ENCODE data around the gene MMP24OS. TPM values are rescaled to one million over a fixed set of nuclear protein-coding genes. Genes with fewer than 3 reads are reported as not detected.

Gene MMP24OS
- total RNA-seq, 1 donor from 2014 or later: 94.6 TPM

DNA sequence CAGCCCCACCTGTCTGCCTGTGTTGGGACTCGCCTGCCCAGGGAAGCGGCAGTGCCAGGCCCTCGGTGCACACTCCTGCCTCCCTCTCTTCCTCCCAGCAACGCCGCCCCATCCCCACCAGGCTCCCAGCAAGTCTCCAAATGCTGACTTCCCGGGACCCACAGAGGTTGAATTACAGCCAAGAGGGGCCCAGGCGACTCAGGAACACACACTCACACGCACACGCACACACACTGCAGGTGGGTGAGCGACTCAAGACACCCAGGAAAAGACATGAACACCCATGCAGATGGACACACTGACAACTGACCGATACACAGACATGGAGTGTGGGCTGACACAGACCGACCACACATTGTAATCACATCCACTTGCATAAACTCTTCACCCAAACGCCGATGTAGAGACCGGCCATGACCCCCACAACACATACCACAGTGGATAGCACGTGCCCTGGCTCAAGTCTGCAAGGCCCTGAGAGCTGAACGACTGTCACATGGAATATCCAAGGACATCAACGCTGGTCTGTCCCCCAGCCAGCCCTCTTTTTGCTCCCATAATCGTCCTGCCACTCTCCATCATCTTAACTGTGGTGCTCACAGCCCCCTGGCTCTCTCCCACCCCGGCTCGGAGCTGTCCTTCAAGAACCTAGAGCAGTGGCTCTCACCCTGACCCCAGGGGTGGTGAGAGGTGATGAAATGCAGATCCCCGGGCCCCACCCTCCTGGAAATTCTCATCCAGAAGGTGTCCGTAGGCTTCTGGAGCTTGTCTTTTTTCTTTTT is 14.8 kb upstream of the MMP24OS start:
- Mint-ChIP-seq H3K4me1 (ENCODE audit: low read depth) (no peaks in the 10 kb centered on the region), H3K27me3 (ENCODE audit: low read depth) (no peaks in the 10 kb centered on the region), H3K4me3 (ENCODE audit: unreplicated experiment) (no peak overlapping the region), H3K27ac (ENCODE audit: unreplicated experiment) (no peak overlapping the region), H3K36me3 (ENCODE audit: low read depth) (no peaks in the 10 kb centered on the region), H3K9me3 (ENCODE audit: low read depth) (no peaks in the 10 kb centered on the region)
- TF ChIP-seq, protein P1, sequence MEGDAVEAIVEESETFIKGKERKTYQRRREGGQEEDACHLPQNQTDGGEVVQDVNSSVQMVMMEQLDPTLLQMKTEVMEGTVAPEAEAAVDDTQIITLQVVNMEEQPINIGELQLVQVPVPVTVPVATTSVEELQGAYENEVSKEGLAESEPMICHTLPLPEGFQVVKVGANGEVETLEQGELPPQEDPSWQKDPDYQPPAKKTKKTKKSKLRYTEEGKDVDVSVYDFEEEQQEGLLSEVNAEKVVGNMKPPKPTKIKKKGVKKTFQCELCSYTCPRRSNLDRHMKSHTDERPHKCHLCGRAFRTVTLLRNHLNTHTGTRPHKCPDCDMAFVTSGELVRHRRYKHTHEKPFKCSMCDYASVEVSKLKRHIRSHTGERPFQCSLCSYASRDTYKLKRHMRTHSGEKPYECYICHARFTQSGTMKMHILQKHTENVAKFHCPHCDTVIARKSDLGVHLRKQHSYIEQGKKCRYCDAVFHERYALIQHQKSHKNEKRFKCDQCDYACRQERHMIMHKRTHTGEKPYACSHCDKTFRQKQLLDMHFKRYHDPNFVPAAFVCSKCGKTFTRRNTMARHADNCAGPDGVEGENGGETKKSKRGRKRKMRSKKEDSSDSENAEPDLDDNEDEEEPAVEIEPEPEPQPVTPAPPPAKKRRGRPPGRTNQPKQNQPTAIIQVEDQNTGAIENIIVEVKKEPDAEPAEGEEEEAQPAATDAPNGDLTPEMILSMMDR (IDR thresholded peaks at IDR 0.05): no peak
- no peak for DNase-seq (ENCODE audit: low spot score)

DNA sequence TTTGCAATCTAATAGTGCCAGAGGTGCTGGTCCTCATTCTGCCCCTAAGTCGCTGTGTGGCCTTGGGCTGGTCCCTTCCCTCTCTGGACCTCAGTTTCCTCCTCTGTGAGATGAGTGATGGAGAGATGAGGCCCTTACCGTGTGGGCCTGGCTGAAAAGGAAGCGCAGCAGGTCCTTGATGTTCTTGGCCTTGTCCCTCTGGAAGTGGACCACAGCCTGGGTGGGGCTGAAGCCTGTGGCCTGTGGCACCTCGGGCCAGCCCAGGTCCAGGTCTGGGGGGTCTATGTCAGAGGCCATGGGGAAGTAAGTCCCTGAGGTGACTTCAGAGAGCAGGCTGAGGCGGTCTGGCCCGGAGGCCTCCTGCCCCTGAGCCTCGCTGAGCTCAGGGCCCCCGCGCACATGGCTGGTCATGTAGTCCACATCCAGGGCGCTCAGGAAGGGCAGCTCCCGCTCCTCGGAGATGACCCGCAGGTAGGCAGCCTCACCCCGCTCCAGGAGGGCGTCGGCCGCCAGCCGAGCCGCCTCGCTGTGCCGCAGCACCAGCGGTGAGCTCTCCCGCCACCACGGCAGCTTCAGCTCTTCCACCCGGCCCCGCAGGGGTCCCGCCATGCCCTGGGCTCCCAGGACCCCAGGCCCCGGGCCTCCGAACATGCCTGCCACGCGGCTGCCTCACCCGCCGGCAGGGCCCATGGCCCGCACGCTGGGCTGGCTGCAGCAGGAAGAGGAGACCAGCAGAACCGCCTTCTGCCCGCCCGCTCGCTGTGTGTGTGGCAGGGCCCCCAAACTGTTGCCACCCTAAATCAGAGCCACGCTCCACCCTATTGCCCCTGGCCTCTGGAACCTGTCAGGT is 14.0 kb upstream of the MMP24OS start, which contains the start of gene FAM83C:
Gene FAM83C (minus strand): TSS at position 772 of the 850 bp plus-strand sequence. CDS start 121 bp downstream, at position 651.
- no peaks in the 10 kb centered on the region for H3K27me3 Mint-ChIP-seq (ENCODE audit: low read depth)
- DNase-seq (ENCODE audit: low spot score): no peak
- no peaks in the 10 kb centered on the region for H3K9me3 Mint-ChIP-seq (ENCODE audit: low read depth)
- no peaks in the 10 kb centered on the region for H3K36me3 Mint-ChIP-seq (ENCODE audit: low read depth)
- no peak within 1 kb of the TSS for H3K27ac Mint-ChIP-seq (ENCODE audit: unreplicated experiment)
- no peak within 1 kb of the TSS for H3K4me3 Mint-ChIP-seq (ENCODE audit: unreplicated experiment)
- no peaks in the 10 kb centered on the region for H3K4me1 Mint-ChIP-seq (ENCODE audit: low read depth)
- TF ChIP-seq, protein P1 (IDR thresholded peaks at IDR 0.05): no peak

GRCh38 chr20:35290887-35291417 is 13.0 kb upstream of the MMP24OS start:
- TF ChIP-seq, protein P1 (IDR thresholded peaks at IDR 0.05): no peak
- Mint-ChIP-seq H3K27me3 (ENCODE audit: low read depth) (no peaks in the 10 kb centered on the region), H3K36me3 (ENCODE audit: low read depth) (no peaks in the 10 kb centered on the region), H3K4me1 (ENCODE audit: low read depth) (peaks cover 1% of the 10 kb centered on the region), H3K27ac (ENCODE audit: unreplicated experiment) (no peak overlapping the region), H3K9me3 (ENCODE audit: low read depth) (no peaks in the 10 kb centered on the region), H3K4me3 (ENCODE audit: unreplicated experiment) (no peak overlapping the region)
- no peak for DNase-seq (ENCODE audit: low spot score)

- H3K36me3 Mint-ChIP-seq (ENCODE audit: low read depth): no peaks in the 10 kb centered on the region
- H3K4me3 Mint-ChIP-seq (ENCODE audit: unreplicated experiment): no peak overlapping the region
- H3K27ac Mint-ChIP-seq (ENCODE audit: unreplicated experiment): no peak overlapping the region
- peaks cover 7% of the 10 kb centered on the region for H3K4me1 Mint-ChIP-seq (ENCODE audit: low read depth)
- no peaks in the 10 kb centered on the region for H3K9me3 Mint-ChIP-seq (ENCODE audit: low read depth)
- no peaks in the 10 kb centered on the region for H3K27me3 Mint-ChIP-seq (ENCODE audit: low read depth)
- no peak for DNase-seq (ENCODE audit: low spot score)
- TF ChIP-seq, protein P1 (IDR thresholded peaks at IDR 0.05): no peak
These were observed 12.4 kb upstream of the MMP24OS start for GRCh38 chr20:35290186-35290886.
